GM12892 (cell line): Measurements from ENCODE around the gene GDF3.

Experiments
- POLR2A ChIP-seq: IDR thresholded peaks from 2 replicates; pipeline ENCODE4 v1.6.1; 2011; ENCODE audit warnings: low read depth, low read length, control low read depth
- POLR2AphosphoS5 ChIP-seq: IDR thresholded peaks from 2 replicates; pipeline ENCODE4 v1.6.1; 2011; ENCODE audit warnings: low read depth, low read length, control low read depth
- TAF1 ChIP-seq: IDR thresholded peaks from 2 replicates; pipeline ENCODE4 v1.6.1; 2011; ENCODE audit warnings: low read depth, mild to moderate bottlenecking, control low read depth, low read length, borderline replicate concordance

DNA sequence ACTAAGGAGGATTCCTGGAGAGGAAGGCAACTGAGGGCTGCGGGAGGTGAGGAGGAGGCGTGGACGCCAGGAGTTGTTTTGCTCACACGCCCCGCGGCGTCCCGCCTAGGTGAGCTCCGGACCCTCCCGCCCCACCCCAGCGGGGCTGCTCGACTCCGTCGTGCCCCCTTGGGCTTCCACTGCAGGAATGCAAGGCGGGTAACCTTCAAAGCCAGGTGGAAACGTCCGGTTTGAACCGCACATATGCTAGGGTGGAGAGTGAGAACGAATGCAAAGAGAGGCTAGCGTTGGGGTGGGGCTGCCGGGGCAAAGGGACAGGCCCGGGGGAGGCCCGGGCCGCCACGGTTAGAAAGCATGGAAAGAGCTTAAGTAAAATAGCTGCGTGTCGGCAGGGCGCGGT lies 10.3 kb upstream of the GDF3 start:
- no peak for TF ChIP-seq POLR2AphosphoS5
- no peak for TF ChIP-seq POLR2A
- TF ChIP-seq TAF1 = no peak
